ENCODE measurements around the gene NR2F1-AS1. TPM values are rescaled to one million over a fixed set of nuclear protein-coding genes. Genes with fewer than 3 reads are reported as not detected.
"Not testable (repeated sequence)": the region's sequence is repeated elsewhere in the genome, so short reads cannot be mapped to it uniquely, and the experiment has no call there.

The NR2F1-AS1 gene
- total RNA-seq, 2 donors from 2014 or later = 11.9 to 12.4 TPM

DNA sequence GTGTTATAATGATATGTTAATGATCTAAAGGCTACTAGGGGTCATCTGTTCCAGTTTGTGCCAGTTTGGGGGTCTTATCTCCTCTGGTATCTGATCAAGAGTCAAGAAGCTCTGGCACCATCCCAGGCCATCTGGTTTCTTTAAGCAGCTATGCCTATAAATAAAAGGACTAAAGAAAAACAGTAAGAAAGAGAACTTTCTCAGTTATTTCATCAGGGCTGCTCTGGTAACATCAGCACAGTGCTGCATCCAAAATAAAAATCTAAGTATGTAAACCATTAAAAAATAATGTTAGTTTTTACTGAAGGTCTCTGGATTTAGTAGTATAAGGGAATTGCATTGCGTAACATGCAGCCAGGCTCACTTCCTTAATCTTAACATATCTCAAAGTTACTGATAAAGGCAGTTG is 185.0 kb downstream of the NR2F1-AS1 start:
- intact Hi-C loops (cut with DNase I) = no loop called here
- no peaks in the 10 kb centered on the region for H3K27me3 ChIP-seq (replicated peaks; ENCODE audit: insufficient read depth)
- no peaks in the 10 kb centered on the region for H3K4me1 ChIP-seq (replicated peaks)
- no peak for DNase-seq (ENCODE audit: low spot score)
- no peaks in the 10 kb centered on the region for H3K36me3 ChIP-seq
- no peak for TF ChIP-seq POLR2AphosphoS5 (IDR thresholded peaks at IDR 0.05)
- TF ChIP-seq POLR2A (IDR thresholded peaks at IDR 0.05) = no peak
- TF ChIP-seq, protein P1, sequence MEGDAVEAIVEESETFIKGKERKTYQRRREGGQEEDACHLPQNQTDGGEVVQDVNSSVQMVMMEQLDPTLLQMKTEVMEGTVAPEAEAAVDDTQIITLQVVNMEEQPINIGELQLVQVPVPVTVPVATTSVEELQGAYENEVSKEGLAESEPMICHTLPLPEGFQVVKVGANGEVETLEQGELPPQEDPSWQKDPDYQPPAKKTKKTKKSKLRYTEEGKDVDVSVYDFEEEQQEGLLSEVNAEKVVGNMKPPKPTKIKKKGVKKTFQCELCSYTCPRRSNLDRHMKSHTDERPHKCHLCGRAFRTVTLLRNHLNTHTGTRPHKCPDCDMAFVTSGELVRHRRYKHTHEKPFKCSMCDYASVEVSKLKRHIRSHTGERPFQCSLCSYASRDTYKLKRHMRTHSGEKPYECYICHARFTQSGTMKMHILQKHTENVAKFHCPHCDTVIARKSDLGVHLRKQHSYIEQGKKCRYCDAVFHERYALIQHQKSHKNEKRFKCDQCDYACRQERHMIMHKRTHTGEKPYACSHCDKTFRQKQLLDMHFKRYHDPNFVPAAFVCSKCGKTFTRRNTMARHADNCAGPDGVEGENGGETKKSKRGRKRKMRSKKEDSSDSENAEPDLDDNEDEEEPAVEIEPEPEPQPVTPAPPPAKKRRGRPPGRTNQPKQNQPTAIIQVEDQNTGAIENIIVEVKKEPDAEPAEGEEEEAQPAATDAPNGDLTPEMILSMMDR (IDR thresholded peaks at IDR 0.05) = no peak
- no peak overlapping the region for H3K27ac ChIP-seq
- no peak overlapping the region for H3K4me3 ChIP-seq
- 88% methylated on average over 1 of the region's 1 CpG for WGBS
- H3K9me3 ChIP-seq = no peaks in the 10 kb centered on the region

DNA sequence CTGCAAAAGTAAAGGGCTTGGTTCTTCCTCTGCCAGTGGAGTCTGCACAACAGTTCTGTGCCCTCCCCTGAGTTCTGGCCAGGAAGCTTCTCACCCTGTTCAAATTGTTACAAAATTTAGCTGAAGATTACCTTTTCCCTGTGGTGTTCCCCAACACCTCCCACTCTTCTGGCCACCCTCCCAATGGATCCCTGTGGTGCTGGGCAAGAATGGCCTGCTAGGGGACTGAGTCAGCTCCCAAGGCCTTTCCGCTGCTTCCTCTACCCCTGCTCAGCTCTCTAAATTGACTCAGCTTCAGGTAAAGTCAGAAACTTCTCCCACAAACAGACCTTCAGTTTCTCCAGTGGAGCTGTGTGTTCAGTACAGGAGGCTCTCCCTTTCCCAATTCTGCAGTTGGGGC is 186.0 kb downstream of the NR2F1-AS1 start:
- TF ChIP-seq, protein P1 (IDR thresholded peaks at IDR 0.05) = no peak
- TF ChIP-seq POLR2A (IDR thresholded peaks at IDR 0.05) (no peak), POLR2AphosphoS5 (IDR thresholded peaks at IDR 0.05) (no peak)
- Histone ChIP-seq H3K4me1 (replicated peaks) (no peaks in the 10 kb centered on the region), H3K9me3 (no peaks in the 10 kb centered on the region), H3K4me3 (no peak overlapping the region), H3K27ac (no peak overlapping the region), H3K27me3 (replicated peaks; ENCODE audit: insufficient read depth) (no peaks in the 10 kb centered on the region), H3K36me3 (no peaks in the 10 kb centered on the region)
- DNase-seq (ENCODE audit: low spot score) = no peak
- 95% methylated on average over 1 of the region's 1 CpG for WGBS
- intact Hi-C loops (cut with DNase I) = no loop called here

DNA sequence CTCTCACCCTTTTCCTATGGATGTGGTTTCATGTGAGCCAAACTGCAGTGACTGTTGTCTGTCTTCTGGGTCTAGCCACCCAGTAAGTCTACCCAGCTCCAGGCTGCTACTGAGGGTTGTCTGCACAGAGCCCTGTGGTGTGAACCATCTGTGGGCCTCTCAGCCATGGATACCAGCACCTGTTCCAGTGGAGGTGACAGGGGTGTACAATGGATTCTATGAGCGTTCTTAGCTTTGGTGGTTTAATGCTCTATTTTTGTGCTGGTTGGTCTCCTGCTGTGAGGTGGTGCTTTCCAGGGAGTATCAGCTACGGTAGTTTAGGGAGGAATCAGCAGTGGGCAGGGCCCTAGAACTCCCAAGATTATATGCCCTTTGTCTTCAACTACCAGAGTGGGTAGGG is 186.7 kb downstream of the NR2F1-AS1 start:
- TF ChIP-seq POLR2A (IDR thresholded peaks at IDR 0.05) = no peak
- WGBS = 94% methylated on average over 2 of the region's 2 CpGs
- Histone ChIP-seq H3K4me3 (no peak overlapping the region), H3K27ac (no peak overlapping the region), H3K27me3 (replicated peaks; ENCODE audit: insufficient read depth) (no peaks in the 10 kb centered on the region), H3K36me3 (no peaks in the 10 kb centered on the region), H3K4me1 (replicated peaks) (no peaks in the 10 kb centered on the region), H3K9me3 (no peaks in the 10 kb centered on the region)
- no peak for DNase-seq (ENCODE audit: low spot score)
- intact Hi-C loops (cut with DNase I) = no loop called here

DNA sequence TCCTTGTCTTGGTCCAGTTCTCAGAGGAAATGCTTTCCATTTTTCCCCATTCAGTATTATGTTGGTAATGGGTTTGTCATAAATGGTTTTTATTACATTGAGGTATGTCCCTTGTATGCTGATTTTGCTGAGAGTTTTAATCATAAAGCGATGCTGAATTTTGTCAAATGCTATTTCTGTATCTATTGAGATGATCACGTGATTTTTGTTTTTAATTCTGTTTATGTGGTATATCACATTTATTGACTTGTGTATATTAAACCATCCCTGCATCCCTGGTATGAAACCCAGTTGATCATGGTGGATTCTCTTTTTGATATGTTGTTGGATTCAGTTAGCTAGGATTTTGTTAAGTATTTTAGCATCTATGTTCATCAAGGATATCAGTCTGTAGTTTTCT is 189.8 kb downstream of the NR2F1-AS1 start:
- H3K27ac ChIP-seq; H3K9me3 ChIP-seq; H3K36me3 ChIP-seq; DNase-seq (ENCODE audit: low spot score); H3K4me1 ChIP-seq (replicated peaks); intact Hi-C loops (cut with DNase I); H3K27me3 ChIP-seq (replicated peaks; ENCODE audit: insufficient read depth); H3K4me3 ChIP-seq: not testable (repeated sequence)
- 98% methylated on average over 2 of the region's 2 CpGs for WGBS

DNA sequence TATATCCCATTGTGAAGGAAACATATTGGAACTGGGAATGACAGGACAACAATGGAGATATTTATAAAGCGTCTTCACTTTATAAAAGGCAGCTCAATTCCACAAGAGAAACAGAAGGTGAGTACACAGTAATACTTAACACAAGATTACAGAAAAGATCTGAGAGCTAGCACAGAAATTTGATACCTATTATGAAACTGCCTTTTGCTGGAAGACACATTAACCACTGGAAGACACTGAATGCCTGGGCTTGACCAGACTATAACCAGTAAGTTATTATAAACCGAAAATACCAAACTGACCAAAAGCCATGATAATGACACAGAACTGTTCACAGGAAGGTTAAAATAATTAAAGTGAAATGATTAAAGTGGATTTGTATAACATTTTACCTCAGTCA is 195.4 kb downstream of the NR2F1-AS1 start:
- Histone ChIP-seq H3K4me1 (replicated peaks) (no peaks in the 10 kb centered on the region), H3K4me3 (no peak overlapping the region), H3K27ac (no peak overlapping the region), H3K9me3 (no peaks in the 10 kb centered on the region), H3K36me3 (no peaks in the 10 kb centered on the region), H3K27me3 (replicated peaks; ENCODE audit: insufficient read depth) (no peaks in the 10 kb centered on the region)
- TF ChIP-seq POLR2AphosphoS5 (IDR thresholded peaks at IDR 0.05) (no peak), POLR2A (IDR thresholded peaks at IDR 0.05) (no peak)
- TF ChIP-seq, protein P1 (IDR thresholded peaks at IDR 0.05) = no peak
- no peak for DNase-seq (ENCODE audit: low spot score)
- 17% methylated on average over 2 of the region's 2 CpGs for WGBS
- intact Hi-C loops (cut with DNase I) = no loop called here

DNA sequence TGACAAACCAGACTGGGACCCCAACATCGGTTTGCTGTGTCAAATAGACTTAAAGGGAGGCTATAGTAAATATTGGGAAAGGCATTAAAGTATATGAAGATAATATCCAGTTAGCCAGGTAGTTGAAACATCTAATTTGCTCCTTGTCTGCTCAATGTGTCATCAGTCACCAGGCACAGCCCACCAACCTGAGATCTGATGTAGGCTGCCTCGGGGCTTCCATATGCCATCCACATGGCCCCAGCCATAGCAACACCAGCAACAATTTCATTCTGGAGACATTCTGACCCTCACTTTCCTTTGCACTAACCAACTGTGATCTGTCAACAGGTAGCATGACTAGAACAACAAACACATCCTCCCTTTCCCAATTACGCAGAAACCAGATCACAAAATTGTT is 196.0 kb downstream of the NR2F1-AS1 start:
- no peak for DNase-seq (ENCODE audit: low spot score)
- TF ChIP-seq POLR2A (IDR thresholded peaks at IDR 0.05) (no peak), POLR2AphosphoS5 (IDR thresholded peaks at IDR 0.05) (no peak)
- TF ChIP-seq, protein P1 (IDR thresholded peaks at IDR 0.05) = no peak
- no peak overlapping the region for H3K4me3 ChIP-seq
- no peaks in the 10 kb centered on the region for H3K36me3 ChIP-seq
- no peaks in the 10 kb centered on the region for H3K9me3 ChIP-seq
- no peaks in the 10 kb centered on the region for H3K4me1 ChIP-seq (replicated peaks)
- 89% methylated on average over 3 of the region's 3 CpGs for WGBS
- H3K27ac ChIP-seq = no peak overlapping the region
- no peaks in the 10 kb centered on the region for H3K27me3 ChIP-seq (replicated peaks; ENCODE audit: insufficient read depth)
- intact Hi-C loops (cut with DNase I) = no loop called here

Data from prostate gland (tissue), 2 donors.